ENCODE data around the gene TRIM40.
"Not testable (repeated sequence)": the region's sequence is repeated elsewhere in the genome, so short reads cannot be mapped to it uniquely, and the experiment has no call there.

The TRIM40 gene

GRCh38 chr6:30165238-30165637 lies 29.3 kb downstream of the TRIM40 start:
- DNase-seq: not testable (repeated sequence)

GRCh38 chr6:30167101-30167500 lies 31.2 kb downstream of the TRIM40 start:
- DNase-seq: no peak

- no peak for DNase-seq
Measured at GRCh38 chr6:30168741-30169140, 32.8 kb downstream of the TRIM40 start.

- no peak for DNase-seq
Measured at GRCh38 chr6:30169658-30170614, 34.0 kb downstream of the TRIM40 start.

GRCh38 chr6:30171677-30172471 lies 35.9 kb downstream of the TRIM40 start:
- no peak for DNase-seq

- DNase-seq: no peak
Measured at GRCh38 chr6:30172681-30173080, 36.7 kb downstream of the TRIM40 start.

- DNase-seq: no peak
Measured at GRCh38 chr6:30175765-30176164, 39.8 kb downstream of the TRIM40 start.

- DNase-seq: no peak
Measured at GRCh38 chr6:30178837-30179236, 42.9 kb downstream of the TRIM40 start.

GRCh38 chr6:30180145-30180544 lies 44.2 kb downstream of the TRIM40 start:
- DNase-seq: no peak

- DNase-seq: no peak
Measured at GRCh38 chr6:30184417-30185031, 48.6 kb downstream of the TRIM40 start.

- DNase-seq: no peak
Measured at GRCh38 chr6:30185846-30186484, 50.0 kb downstream of the TRIM40 start.

- DNase-seq: no peak
Measured at GRCh38 chr6:30188541-30188940, 52.6 kb downstream of the TRIM40 start.

- no peak for DNase-seq
Measured at GRCh38 chr6:30192076-30192475, 56.1 kb downstream of the TRIM40 start.

GRCh38 chr6:30194797-30195690 lies 59.1 kb downstream of the TRIM40 start:
- no peak for DNase-seq

GRCh38 chr6:30195951-30196350 lies 60.0 kb downstream of the TRIM40 start:
- DNase-seq: no peak

GRCh38 chr6:30196376-30196775 lies 60.4 kb downstream of the TRIM40 start:
- no peak for DNase-seq

All from effector CD4-positive, alpha-beta T cell (primary cell).